ENCODE data around the gene CLASRP.

CLASRP gene

GRCh38 chr19:45087531-45087930 is 48.7 kb downstream of the CLASRP start:
- peak; percentile 83 for DNase-seq (ENCODE audit: low spot score)

GRCh38 chr19:45090034-45090433 is 51.2 kb downstream of the CLASRP start:
- no peak for DNase-seq (ENCODE audit: low spot score)

- DNase-seq (ENCODE audit: low spot score) = no peak
Measured at GRCh38 chr19:45090606-45091005, 51.8 kb downstream of the CLASRP start.

- peak; percentile 98 for DNase-seq (ENCODE audit: low spot score)
Measured at GRCh38 chr19:45091031-45091923, 52.4 kb downstream of the CLASRP start.

GRCh38 chr19:45092747-45093678 is 54.2 kb downstream of the CLASRP start, which contains the start of gene PPP1R37:
PPP1R37 (plus strand) TSS chr19:45093179; CDS start chr19:45093326, 147 bp downstream.
- DNase-seq (ENCODE audit: low spot score) = peak; percentile 95

GRCh38 chr19:45094137-45094536 is 55.3 kb downstream of the CLASRP start:
- no peak for DNase-seq (ENCODE audit: low spot score)

GRCh38 chr19:45094707-45095106 is 55.9 kb downstream of the CLASRP start:
- no peak for DNase-seq (ENCODE audit: low spot score)

- DNase-seq (ENCODE audit: low spot score) = no peak
Measured at GRCh38 chr19:45095496-45096413, 56.9 kb downstream of the CLASRP start.

- DNase-seq (ENCODE audit: low spot score) = no peak
Measured at GRCh38 chr19:45096700-45097099, 57.9 kb downstream of the CLASRP start.

- DNase-seq (ENCODE audit: low spot score) = no peak
Measured at GRCh38 chr19:45097450-45097775, 58.6 kb downstream of the CLASRP start.

- DNase-seq (ENCODE audit: low spot score) = no peak
Measured at GRCh38 chr19:45097776-45098520, 59.1 kb downstream of the CLASRP start.

- DNase-seq (ENCODE audit: low spot score) = no peak
Measured at GRCh38 chr19:45098521-45099466, 59.9 kb downstream of the CLASRP start.

- no peak for DNase-seq (ENCODE audit: low spot score)
Measured at GRCh38 chr19:45099467-45100191, 60.8 kb downstream of the CLASRP start.

GRCh38 chr19:45100201-45100600 is 61.4 kb downstream of the CLASRP start:
- DNase-seq (ENCODE audit: low spot score) = no peak

GRCh38 chr19:45100846-45101252 is 62.0 kb downstream of the CLASRP start:
- DNase-seq (ENCODE audit: low spot score) = no peak

- no peak for DNase-seq (ENCODE audit: low spot score)
Measured at GRCh38 chr19:45101806-45102205, 63.0 kb downstream of the CLASRP start.

- DNase-seq (ENCODE audit: low spot score) = no peak
Measured at GRCh38 chr19:45102481-45102880, 63.6 kb downstream of the CLASRP start.

- DNase-seq (ENCODE audit: low spot score) = peak; percentile 44
Measured at GRCh38 chr19:45103156-45103507, 64.3 kb downstream of the CLASRP start.

Measured in CD4-positive, alpha-beta T cell treated with Interleukin-2 at 100 ng/mL for 4 hours (primary cell).